Type B pancreatic cell (in vitro differentiated cells): ENCODE measurements around the gene RIMS3. TPM values are rescaled to one million over a fixed set of nuclear protein-coding genes. Genes with fewer than 3 reads are reported as not detected.

ENCODE experiments used
- DNase-seq: peaks from one replicate; pipeline ENCODE4 v3.0.0; 2021; ENCODE audit warnings: mixed read lengths; ENCODE audit not compliant: unreplicated experiment; ENCODE audit errors: extremely low spot score
- H3K27ac Mint-ChIP-seq: 2 replicates; pipeline ENCODE4 v1.8.0; 2021; ENCODE audit warnings: mild to moderate bottlenecking, mixed read lengths
- H3K27me3 Mint-ChIP-seq: 2 replicates; pipeline ENCODE4 v1.8.0; 2021; ENCODE audit warnings: mixed read lengths
- H3K36me3 Mint-ChIP-seq: 2 replicates; pipeline ENCODE4 v1.8.0; 2021; ENCODE audit warnings: mixed read lengths
- H3K4me1 Mint-ChIP-seq: one replicate; pipeline ENCODE4 v1.8.0; 2021; ENCODE audit warnings: mixed read lengths; ENCODE audit not compliant: unreplicated experiment
- H3K4me3 Mint-ChIP-seq: 2 replicates; pipeline ENCODE4 v1.8.0; 2021; ENCODE audit warnings: mild to moderate bottlenecking, mixed read lengths
- H3K9me3 Mint-ChIP-seq: 2 replicates; pipeline ENCODE4 v1.8.0; 2021; ENCODE audit warnings: mixed read lengths
- total RNA-seq: library from RNA; stranded (reverse); gene quantifications from 2 replicates; pipeline ENCODE4 v1.2.1, GENCODE V29; 2021; ENCODE audit warnings: low replicate concordance
- TF ChIP-seq, protein P1 (sequence below): fragments of 200-600 bp; sonication (generic); conservative IDR thresholded peaks from 2 replicates; pipeline ENCODE4 v1.5.0; 2021; ENCODE audit warnings: antibody characterized with exemption, mild to moderate bottlenecking

RIMS3 gene
- total RNA-seq, 1 donor from 2014 or later = 4.2 TPM

DNA sequence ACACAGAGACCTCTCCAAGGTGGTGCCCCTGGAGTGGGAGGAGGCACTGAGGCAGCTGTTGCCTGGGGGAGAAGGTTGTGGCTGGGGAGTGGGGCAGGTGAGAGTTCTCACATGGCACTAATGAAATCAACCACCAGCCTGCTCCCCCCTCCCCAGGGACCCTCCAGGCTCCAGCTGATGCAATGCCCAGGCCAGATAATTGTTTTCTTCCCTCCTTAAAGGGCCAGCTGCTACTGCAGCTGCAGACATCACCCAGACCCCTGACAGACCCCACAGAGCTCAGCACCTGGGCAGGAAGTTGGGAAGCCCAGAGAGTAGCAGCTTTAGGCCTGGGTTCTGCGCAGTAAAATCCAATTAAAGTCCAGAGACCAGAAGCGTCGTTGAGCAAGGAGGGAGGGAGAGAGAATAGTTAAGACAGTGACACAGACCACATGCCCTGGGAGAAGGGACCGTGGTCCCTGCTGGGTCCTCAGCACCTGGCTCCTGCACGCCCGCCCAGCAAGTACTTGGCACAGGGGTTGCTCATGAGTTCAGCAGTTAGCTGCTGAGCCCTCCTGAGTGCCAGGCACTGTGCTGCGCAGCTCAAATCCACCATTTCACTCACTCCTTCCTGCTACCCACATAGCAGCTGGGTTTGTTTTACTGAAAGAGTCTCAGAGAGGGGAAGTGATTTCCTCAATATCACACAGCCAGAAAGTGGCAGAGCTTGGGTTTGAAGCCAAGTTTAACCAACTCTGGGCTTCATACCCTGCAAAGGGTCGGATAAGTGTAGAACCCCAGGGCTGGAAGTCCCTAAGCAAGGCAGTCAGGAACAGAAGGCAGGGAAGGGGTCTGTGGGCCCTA is 1.9 kb downstream of the RIMS3 start:
- H3K27me3 Mint-ChIP-seq = peaks cover 3% of the 10 kb centered on the region
- no peaks in the 10 kb centered on the region for H3K9me3 Mint-ChIP-seq
- TF ChIP-seq, protein P1, sequence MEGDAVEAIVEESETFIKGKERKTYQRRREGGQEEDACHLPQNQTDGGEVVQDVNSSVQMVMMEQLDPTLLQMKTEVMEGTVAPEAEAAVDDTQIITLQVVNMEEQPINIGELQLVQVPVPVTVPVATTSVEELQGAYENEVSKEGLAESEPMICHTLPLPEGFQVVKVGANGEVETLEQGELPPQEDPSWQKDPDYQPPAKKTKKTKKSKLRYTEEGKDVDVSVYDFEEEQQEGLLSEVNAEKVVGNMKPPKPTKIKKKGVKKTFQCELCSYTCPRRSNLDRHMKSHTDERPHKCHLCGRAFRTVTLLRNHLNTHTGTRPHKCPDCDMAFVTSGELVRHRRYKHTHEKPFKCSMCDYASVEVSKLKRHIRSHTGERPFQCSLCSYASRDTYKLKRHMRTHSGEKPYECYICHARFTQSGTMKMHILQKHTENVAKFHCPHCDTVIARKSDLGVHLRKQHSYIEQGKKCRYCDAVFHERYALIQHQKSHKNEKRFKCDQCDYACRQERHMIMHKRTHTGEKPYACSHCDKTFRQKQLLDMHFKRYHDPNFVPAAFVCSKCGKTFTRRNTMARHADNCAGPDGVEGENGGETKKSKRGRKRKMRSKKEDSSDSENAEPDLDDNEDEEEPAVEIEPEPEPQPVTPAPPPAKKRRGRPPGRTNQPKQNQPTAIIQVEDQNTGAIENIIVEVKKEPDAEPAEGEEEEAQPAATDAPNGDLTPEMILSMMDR = no peak
- H3K36me3 Mint-ChIP-seq = no peaks in the 10 kb centered on the region
- H3K4me3 Mint-ChIP-seq = peak overlapping the region; percentile 70
- DNase-seq = no peak
- H3K27ac Mint-ChIP-seq = no peak overlapping the region
- H3K4me1 Mint-ChIP-seq = peaks cover 6% of the 10 kb centered on the region

DNA sequence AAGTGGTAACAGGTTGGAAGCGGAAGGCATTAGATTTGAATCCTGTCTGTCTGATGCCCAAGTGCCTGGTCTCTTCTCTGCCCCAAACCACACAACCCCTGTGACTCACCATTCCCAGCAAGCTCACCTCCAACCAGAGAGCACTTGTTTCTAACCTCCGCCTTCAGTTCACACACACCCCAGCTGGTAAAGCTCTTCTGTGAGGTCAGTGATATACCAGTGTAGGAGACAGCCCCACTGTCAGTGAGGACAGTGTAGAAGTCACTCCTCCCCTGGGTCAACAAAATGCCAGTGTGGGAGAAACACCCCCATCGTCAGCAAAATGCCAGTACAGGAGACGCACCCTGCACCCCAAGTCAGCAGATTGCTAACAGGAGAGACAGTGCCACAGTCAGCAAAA is 2.6 kb downstream of the RIMS3 start:
- Mint-ChIP-seq H3K4me1 (peaks cover 6% of the 10 kb centered on the region), H3K4me3 (peak overlapping the region; percentile 27), H3K36me3 (no peaks in the 10 kb centered on the region), H3K27ac (no peak overlapping the region), H3K27me3 (peaks cover 3% of the 10 kb centered on the region), H3K9me3 (no peaks in the 10 kb centered on the region)
- TF ChIP-seq, protein P1 = no peak
- DNase-seq = no peak

DNA sequence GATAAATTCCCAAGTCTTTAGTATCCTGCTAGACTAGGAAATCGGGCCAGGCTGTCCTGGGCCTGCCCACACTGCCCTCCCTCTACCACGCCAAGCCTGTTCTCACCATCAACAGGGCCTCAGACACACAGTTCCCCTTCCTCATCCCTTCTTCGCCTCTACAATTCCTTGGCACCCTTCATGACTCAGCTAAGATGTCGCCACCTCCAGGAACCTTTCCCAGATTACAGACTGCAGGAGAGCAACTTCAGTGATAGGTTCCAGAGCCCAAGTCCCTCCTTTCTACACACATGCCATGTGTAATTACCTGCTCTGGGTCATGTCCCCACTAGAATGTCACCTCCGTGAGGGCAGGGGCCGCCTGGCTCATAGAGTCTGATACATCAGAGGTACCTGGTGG is 3.3 kb downstream of the RIMS3 start:
- Mint-ChIP-seq H3K36me3 (no peaks in the 10 kb centered on the region), H3K4me1 (peaks cover 6% of the 10 kb centered on the region), H3K9me3 (no peaks in the 10 kb centered on the region), H3K4me3 (no peak overlapping the region), H3K27ac (no peak overlapping the region), H3K27me3 (peaks cover 3% of the 10 kb centered on the region)
- TF ChIP-seq, protein P1 = no peak
- DNase-seq = no peak

DNA sequence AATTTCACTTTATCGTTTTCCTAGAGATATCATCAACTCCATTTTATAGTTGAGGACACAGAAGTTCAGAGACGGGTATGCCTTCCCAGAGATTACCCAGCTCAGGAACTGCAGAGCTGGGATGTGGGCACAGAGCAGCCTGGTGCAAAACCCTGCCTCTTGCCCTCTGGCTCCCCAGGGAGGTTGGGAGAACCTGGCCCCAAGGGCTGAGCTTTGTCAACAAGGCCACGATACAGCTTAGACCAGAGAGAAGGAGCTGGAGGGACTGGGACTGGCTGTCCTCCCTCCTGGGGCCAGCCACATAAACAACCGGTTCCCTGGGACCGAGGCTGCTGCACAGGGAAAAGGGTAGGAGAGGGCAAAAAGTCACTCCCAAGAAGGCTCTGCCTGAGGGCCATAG is 3.8 kb downstream of the RIMS3 start:
- TF ChIP-seq, protein P1 = no peak
- no peak for DNase-seq
- H3K27ac Mint-ChIP-seq = no peak overlapping the region
- H3K36me3 Mint-ChIP-seq = no peaks in the 10 kb centered on the region
- H3K4me3 Mint-ChIP-seq = no peak overlapping the region
- peaks cover 6% of the 10 kb centered on the region for H3K4me1 Mint-ChIP-seq
- peaks cover 3% of the 10 kb centered on the region for H3K27me3 Mint-ChIP-seq
- no peaks in the 10 kb centered on the region for H3K9me3 Mint-ChIP-seq

DNA sequence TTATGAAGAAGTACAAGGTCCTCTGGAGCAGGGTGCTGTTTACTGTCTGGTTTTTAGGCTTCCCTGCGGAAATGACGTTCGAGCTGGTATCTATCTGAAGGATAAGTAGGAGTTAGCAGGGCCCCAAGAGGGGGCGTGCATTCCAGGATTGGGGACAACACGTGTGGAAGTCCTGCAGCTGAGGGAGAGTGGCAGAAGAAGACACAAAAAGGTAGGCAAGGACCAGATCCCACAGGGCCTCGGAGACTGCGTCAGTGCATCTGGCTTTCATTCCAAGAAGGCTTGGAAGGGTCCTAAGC is 5.9 kb downstream of the RIMS3 start:
- H3K36me3 Mint-ChIP-seq = no peaks in the 10 kb centered on the region
- no peak overlapping the region for H3K27ac Mint-ChIP-seq
- H3K9me3 Mint-ChIP-seq = no peaks in the 10 kb centered on the region
- no peak overlapping the region for H3K4me3 Mint-ChIP-seq
- TF ChIP-seq, protein P1 = no peak
- H3K27me3 Mint-ChIP-seq = peaks cover 6% of the 10 kb centered on the region
- peaks cover 9% of the 10 kb centered on the region for H3K4me1 Mint-ChIP-seq
- no peak for DNase-seq
